Activated CD8-positive, alpha-beta memory T cell treated with anti-CD3 and anti-CD28 coated beads for 48 hours (primary cell): ENCODE measurements around the gene AGBL1.
"Not testable (repeated sequence)": the region's sequence is repeated elsewhere in the genome, so short reads cannot be mapped to it uniquely, and the experiment has no call there.

Source experiments
- DNase-seq, 3 experiments: peaks; one replicate each; pipeline ENCODE4 v3.0.0-alpha.2; 2020; ENCODE audit warnings: low read depth in 2 of 3, low spot score in 2 of 3

AGBL1 gene

GRCh38 chr15:86494475-86494874 lies 414.8 kb downstream of the AGBL1 start:
- DNase-seq: no peak

GRCh38 chr15:86502301-86502700 lies 422.6 kb downstream of the AGBL1 start:
- DNase-seq: no peak

- no peak for DNase-seq
Measured at GRCh38 chr15:86505951-86506350, 426.3 kb downstream of the AGBL1 start.

- no peak for DNase-seq
Measured at GRCh38 chr15:86506401-86506800, 426.7 kb downstream of the AGBL1 start.

GRCh38 chr15:86515625-86516024 lies 436.0 kb downstream of the AGBL1 start:
- no peak for DNase-seq

GRCh38 chr15:86522721-86523120 lies 443.1 kb downstream of the AGBL1 start:
- DNase-seq: no peak

- no peak for DNase-seq
Measured at GRCh38 chr15:86526938-86527690, 447.4 kb downstream of the AGBL1 start.

GRCh38 chr15:86528094-86528493 lies 448.4 kb downstream of the AGBL1 start:
- DNase-seq: not testable (repeated sequence)

- no peak for DNase-seq
Measured at GRCh38 chr15:86538141-86538540, 458.5 kb downstream of the AGBL1 start.

- no peak for DNase-seq
Measured at GRCh38 chr15:86540840-86541467, 461.3 kb downstream of the AGBL1 start.

GRCh38 chr15:86541540-86541939 lies 461.9 kb downstream of the AGBL1 start:
- no peak for DNase-seq

- DNase-seq: no peak
Measured at GRCh38 chr15:86550075-86550474, 470.4 kb downstream of the AGBL1 start.

- DNase-seq: no peak
Measured at GRCh38 chr15:86553108-86553507, 473.4 kb downstream of the AGBL1 start.

GRCh38 chr15:86555098-86555497 lies 475.4 kb downstream of the AGBL1 start:
- DNase-seq: no peak

GRCh38 chr15:86555939-86556338 lies 476.3 kb downstream of the AGBL1 start:
- no peak for DNase-seq

- DNase-seq: no peak
Measured at GRCh38 chr15:86556396-86557017, 476.8 kb downstream of the AGBL1 start.

- DNase-seq: no peak
Measured at GRCh38 chr15:86557018-86557550, 477.4 kb downstream of the AGBL1 start.

GRCh38 chr15:86558252-86558651 lies 478.6 kb downstream of the AGBL1 start:
- no peak for DNase-seq

- DNase-seq: no peak
Measured at GRCh38 chr15:86558686-86559085, 479.0 kb downstream of the AGBL1 start.

- DNase-seq: no peak
Measured at GRCh38 chr15:86568378-86568777, 488.7 kb downstream of the AGBL1 start.

- DNase-seq: no peak
Measured at GRCh38 chr15:86570738-86571137, 491.1 kb downstream of the AGBL1 start.

GRCh38 chr15:86571873-86572272 lies 492.2 kb downstream of the AGBL1 start:
- DNase-seq: no peak
